SK-N-SH (cell line): ENCODE results near the gene ETV3L. TPM values are rescaled to one million over a fixed set of nuclear protein-coding genes. Genes with fewer than 3 reads are reported as not detected.

Source experiments
- CTCF ChIA-PET: fragments of 300-600, 350-600 bp; formaldehyde crosslinking; extraction: SDS; loops from one replicate; lab custom pipeline; 2021; lab: Yijun Ruan, JAX
- POLR2A ChIA-PET: fragments of 350-600 bp; sonication (Branson Sonifier 250); formaldehyde crosslinking; extraction: SDS; loops from one replicate; lab custom pipeline; 2020; ENCODE audit warnings: antibody characterized with exemption, inconsistent platforms; lab: Yijun Ruan, JAX
- DNase-seq: peaks from one replicate; pipeline ENCODE4 v3.0.0; 2012
- H2AFZ ChIP-seq: fragments of 200-600 bp; sonication (generic); 2 replicates; pipeline ENCODE4 v1.8.1; 2016; ENCODE audit warnings: antibody characterized with exemption, mild to moderate bottlenecking, low read depth
- H3F3A ChIP-seq: fragments of 200-600 bp; sonication (generic); replicated peaks from 2 replicates; pipeline ENCODE3; 2016; ENCODE audit warnings: antibody characterized with exemption, mild to moderate bottlenecking; ENCODE audit not compliant: insufficient read depth
- H3K27ac ChIP-seq, 2 experiments: fragments of 200-500 bp in 1 of 2; fragments of 200-600 bp in 1 of 2; sonication (Bioruptor generic) in 1 of 2; sonication (generic), shearing (Covaris generic) in 1 of 2; 2 replicates each; pipeline versions ENCODE4 v1.5.1 to v1.6.1; 2014 to 2016; ENCODE audit warnings: low read depth in 2 of 2, inconsistent platforms in 1 of 2, low read length in 1 of 2, mild to moderate bottlenecking in 1 of 2, mixed read lengths in 1 of 2
- H3K27me3 ChIP-seq: fragments of 200-600 bp; sonication (generic), shearing (Covaris generic); 2 replicates; pipeline ENCODE4 v1.6.1; 2016; ENCODE audit warnings: mixed run types; ENCODE audit not compliant: insufficient read depth
- H3K36me3 ChIP-seq, 2 experiments: fragments of 200-500 bp in 1 of 2; fragments of 200-600 bp in 1 of 2; sonication (Bioruptor generic) in 1 of 2; sonication (generic) in 1 of 2; replicated peaks in 1 of 2; 2 replicates each; pipeline versions ENCODE3 to v1.5.1; 2014 to 2016; ENCODE audit warnings: low read length in 1 of 2, mild to moderate bottlenecking in 1 of 2; ENCODE audit not compliant: insufficient read depth in 2 of 2, control insufficient read depth in 1 of 2
- H3K4me1 ChIP-seq, 2 experiments: fragments of 200-500 bp in 1 of 2; fragments of 200-600 bp in 1 of 2; sonication (Bioruptor generic) in 1 of 2; sonication (generic), shearing (Covaris generic) in 1 of 2; 2 replicates each; pipeline versions ENCODE4 v1.5.1 to v1.6.1; 2014 to 2016; ENCODE audit warnings: low read depth in 1 of 2, low read length in 1 of 2, mixed run types in 1 of 2; ENCODE audit not compliant: insufficient read depth in 2 of 2, control insufficient read depth in 1 of 2
- H3K4me2 ChIP-seq: fragments of 200-600 bp; sonication (generic), shearing (Covaris generic); 2 replicates; pipeline ENCODE4 v1.6.1; 2017; ENCODE audit warnings: mixed run types
- H3K4me3 ChIP-seq, 2 experiments: fragments of 200-500 bp in 1 of 2; fragments of 200-600 bp in 1 of 2; sonication (Bioruptor generic) in 1 of 2; sonication (generic), shearing (Covaris generic) in 1 of 2; 2 replicates each; pipeline versions ENCODE4 v1.5.1 to v1.8.1; 2014 to 2016; ENCODE audit warnings: low read depth in 2 of 2, inconsistent platforms in 1 of 2, low read length in 1 of 2, mild to moderate bottlenecking in 1 of 2, mixed read lengths in 1 of 2, moderate library complexity in 1 of 2
- H3K79me2 ChIP-seq: fragments of 200-600 bp; sonication (generic); 2 replicates; pipeline ENCODE4 v1.8.1; 2017; ENCODE audit warnings: mild to moderate bottlenecking; ENCODE audit not compliant: insufficient read depth
- H3K9ac ChIP-seq: fragments of 200-600 bp; sonication (generic); 2 replicates; pipeline ENCODE4 v1.6.1; 2017; ENCODE audit warnings: mixed run types
- H3K9me2 ChIP-seq: fragments of 200-600 bp; sonication (generic); 2 replicates; pipeline ENCODE4 v1.6.1; 2017; ENCODE audit warnings: mixed run types
- H3K9me3 ChIP-seq: fragments of 200-600 bp; sonication (generic); 2 replicates; pipeline ENCODE4 v1.6.1; 2017; ENCODE audit warnings: mixed run types, mild to moderate bottlenecking, moderate library complexity
- H4K20me1 ChIP-seq: fragments of 200-600 bp; sonication (generic); 2 replicates; pipeline ENCODE4 v1.6.1; 2017; ENCODE audit warnings: mild to moderate bottlenecking, mixed run types; ENCODE audit not compliant: insufficient read depth
- EP300 ChIP-seq, 2 experiments: IDR thresholded peaks; 2 replicates each; pipeline versions ENCODE4 v1.4.0 to v1.6.1; 2012; ENCODE audit warnings: borderline replicate concordance in 1 of 2, low read depth in 1 of 2, low read length in 1 of 2
- FOSL2 ChIP-seq: IDR thresholded peaks from 2 replicates; pipeline ENCODE4 v1.4.0; 2012; ENCODE audit warnings: low read depth, mild to moderate bottlenecking, moderate library complexity, borderline replicate concordance
- FOXJ3 ChIP-seq: sonication (generic); formaldehyde crosslinking; IDR thresholded peaks from 2 replicates; pipeline ENCODE4 v1.5.1; 2020; ENCODE audit warnings: mild to moderate bottlenecking, missing genetic modification reagents
- GABPA ChIP-seq: IDR thresholded peaks from 2 replicates; pipeline ENCODE4 v1.4.0; 2012; ENCODE audit warnings: low read depth, mild to moderate bottlenecking
- GATA2 ChIP-seq: sonication (generic); formaldehyde crosslinking; IDR thresholded peaks from 2 replicates; pipeline ENCODE4 v1.5.0; 2020; ENCODE audit warnings: mild to moderate bottlenecking, missing genetic modification reagents
- JUND ChIP-seq: IDR thresholded peaks from 2 replicates; pipeline ENCODE4 v1.4.0; 2012
- MEF2A ChIP-seq: IDR thresholded peaks from 2 replicates; pipeline ENCODE4 v1.4.0; 2012; ENCODE audit warnings: low read depth, borderline replicate concordance
- NRF1 ChIP-seq: IDR thresholded peaks from 2 replicates; pipeline ENCODE4 v1.6.1; 2012; ENCODE audit warnings: low read depth, mild to moderate bottlenecking, low read length
- PBX3 ChIP-seq: IDR thresholded peaks from 2 replicates; pipeline ENCODE4; 2012
- POLR2AphosphoS5 ChIP-seq: IDR thresholded peaks from 2 replicates; pipeline ENCODE4 v1.6.1; 2012; ENCODE audit warnings: low read depth, low read length
- RCOR1 ChIP-seq: fragments of 150-350 bp; IDR thresholded peaks from 2 replicates; pipeline ENCODE4 v1.6.1; 2017; ENCODE audit warnings: antibody characterized with exemption, low read length
- RXRA ChIP-seq: IDR thresholded peaks from 2 replicates; pipeline ENCODE4 v1.4.0; 2012; ENCODE audit warnings: low read depth, mild to moderate bottlenecking, borderline replicate concordance
- USF1 ChIP-seq: IDR thresholded peaks from 2 replicates; pipeline ENCODE4 v1.4.0; 2012; ENCODE audit warnings: low read depth, borderline replicate concordance
- USF2 ChIP-seq: fragments of 150-350 bp; IDR thresholded peaks from 2 replicates; pipeline ENCODE4 v1.6.1; 2017; ENCODE audit warnings: antibody characterized with exemption, low read length, low read depth, borderline replicate concordance
- ZBTB33 ChIP-seq: IDR thresholded peaks from 2 replicates; pipeline ENCODE4 v1.4.0; 2012; ENCODE audit warnings: low read depth, borderline replicate concordance
- WGBS: methylation state at CpG from one replicate; pipeline ENCODE4 v1.1.6; 2017; ENCODE audit warnings: low lambda C conversion rate; 5-methylcytosine and 5-hydroxymethylcytosine counted together
- polyA plus RNA-seq, 3 experiments: library from polyadenylated mRNA; depleted of rRNA; stranded (reverse); fragments of >200 nt; gene quantifications; 2 replicates each; pipeline ENCODE4 v1.2.3, GENCODE V29; 2012

The ETV3L gene
- polyA plus RNA-seq, 1 of the 3 experiments (the other 2 are of a cell fraction): not detected

- Histone ChIP-seq H2AFZ (peak overlapping the region; percentile 95), H3K9me3 (no peaks in the 10 kb centered on the region), H3K4me3 (no peak overlapping the region), H4K20me1 (no peaks in the 10 kb centered on the region), H3K4me2 (peak overlapping the region; percentile 56), H3K36me3 (no peaks in the 10 kb centered on the region), H3K9me2 (no peaks in the 10 kb centered on the region), H3F3A (no peaks in the 10 kb centered on the region), H3K27ac (peak overlapping the region in 1 of 2 experiments; percentile 47; a peak in 2 of 4 replicates), H3K9ac (peak overlapping the region; percentile 57), H3K4me1 (peaks cover 0 to 17% of the 10 kb centered on the region in 2 experiments; a peak in 1 of 4 replicates), H3K79me2 (no peaks in the 10 kb centered on the region), H3K27me3 (no peaks in the 10 kb centered on the region)
- WGBS: 63% methylated on average over 6 of the region's 6 CpGs
- TF ChIP-seq GATA2 (CRISPR knock-in tag) (no peak), USF2 (no peak), USF1 (no peak), RCOR1 (no peak), MEF2A (no peak), EP300 (IDR thresholded peaks at IDR 0.05; ENCODE audit: borderline replicate concordance in 1 of 2, low read depth in 1 of 2, low read length in 1 of 2) (no peak), RXRA (no peak), NRF1 (no peak), PBX3 (no peak), FOXJ3 (no peak), FOSL2 (no peak), ZBTB33 (no peak), JUND (no peak), GABPA (no peak), POLR2AphosphoS5 (no peak)
- ChIA-PET POLR2A (no interaction called here), CTCF (interaction anchor here (1.1 to 3.1 kb wide), 3 partner anchors 16 to 56 kb away, joined by 3 to 19 read pairs (median 3); no protein-coding TSS in a partner anchor)
- DNase-seq: no peak
These were observed 7.2 kb upstream of the ETV3L start for GRCh38 chr1:157106813-157107189.
